IMR-90 (cell line): ENCODE measurements around the gene CDC25B. TPM values are rescaled to one million over a fixed set of nuclear protein-coding genes. Genes with fewer than 3 reads are reported as not detected.
"Not testable (repeated sequence)": the region's sequence is repeated elsewhere in the genome, so short reads cannot be mapped to it uniquely, and the experiment has no call there.

Experiments
- ATAC-seq: fragments of 200-7000 bp; cut with Tn5 transposase; 2 replicates; pipeline ENCODE4 v1.9.1; 2020; ENCODE audit warnings: low read depth, mild to moderate bottlenecking, moderate library complexity
- BruUV-seq: library from RNA; stranded (reverse); fragments of 400-500 nt; replicated peaks from 2 replicates; lab custom pipeline; 2021; lab: Mats Ljungman, UMichigan
- CTCF ChIA-PET: fragments of 300-600 bp; formaldehyde crosslinking; extraction: SDS; loops from one replicate; lab custom pipeline; 2021; ENCODE audit warnings: antibody characterized with exemption; lab: Yijun Ruan, JAX
- POLR2A ChIA-PET: fragments of 300-600 bp; sonication (Branson Sonifier 250); formaldehyde crosslinking; loops from one replicate; lab custom pipeline; 2022; ENCODE audit warnings: antibody characterized with exemption; ENCODE audit not compliant: unreplicated experiment; lab: Charles Lee
- DNase-seq: peaks from one replicate; pipeline ENCODE4 v3.0.0; 2013
- H2AFZ ChIP-seq: replicated peaks from 2 replicates; pipeline ENCODE3; 2013; ENCODE audit warnings: low read length, mild to moderate bottlenecking; ENCODE audit not compliant: poor library complexity
- H2AK5ac ChIP-seq: 2 replicates; pipeline ENCODE4 v1.6.1; 2013; ENCODE audit warnings: low read depth, low read length, inconsistent platforms
- H2AK9ac ChIP-seq: replicated peaks from 2 replicates; pipeline ENCODE3; 2013; ENCODE audit warnings: mild to moderate bottlenecking, low read depth, low read length, moderate library complexity; ENCODE audit not compliant: poor library complexity
- H2BK120ac ChIP-seq: 2 replicates; pipeline ENCODE4 v1.6.1; 2013; ENCODE audit warnings: low read depth, low read length, inconsistent platforms
- H2BK15ac ChIP-seq: 3 replicates; pipeline ENCODE4 v1.6.1; 2013; ENCODE audit warnings: low read depth, low read length, inconsistent platforms
- H2BK20ac ChIP-seq: 2 replicates; pipeline ENCODE4 v1.6.1; 2013; ENCODE audit warnings: low read depth, mild to moderate bottlenecking, inconsistent platforms, low read length, moderate library complexity
- H2BK5ac ChIP-seq: 2 replicates; pipeline ENCODE4 v1.6.1; 2013; ENCODE audit warnings: mild to moderate bottlenecking, low read depth, low read length, inconsistent platforms; ENCODE audit not compliant: poor library complexity, severe bottlenecking
- H3K14ac ChIP-seq: replicated peaks from 2 replicates; pipeline ENCODE4 v1.6.1; 2013; ENCODE audit warnings: low read depth, low read length, inconsistent platforms
- H3K18ac ChIP-seq: 2 replicates; pipeline ENCODE4 v1.6.1; 2013; ENCODE audit warnings: low read depth, low read length, control low read depth
- H3K23ac ChIP-seq: 2 replicates; pipeline ENCODE4 v1.6.1; 2013; ENCODE audit warnings: low read depth, low read length, inconsistent platforms
- H3K27ac ChIP-seq: 2 replicates; pipeline ENCODE4 v1.5.1; 2013; ENCODE audit warnings: mild to moderate bottlenecking, control low read depth, low read length; ENCODE audit not compliant: insufficient read depth
- H3K27me3 ChIP-seq: 2 replicates; pipeline ENCODE4 v1.6.1; 2013; ENCODE audit warnings: low read length; ENCODE audit not compliant: control insufficient read depth, insufficient read depth
- H3K36me3 ChIP-seq: 2 replicates; pipeline ENCODE4 v1.6.1; 2013; ENCODE audit warnings: low read length, mixed read lengths; ENCODE audit not compliant: control insufficient read depth, insufficient read depth
- H3K4ac ChIP-seq: 2 replicates; pipeline ENCODE4 v1.6.1; 2013; ENCODE audit warnings: low read depth, low read length, inconsistent platforms
- H3K4me1 ChIP-seq: 2 replicates; pipeline ENCODE4 v1.6.1; 2013; ENCODE audit warnings: low read length, mixed read lengths; ENCODE audit not compliant: control insufficient read depth, insufficient read depth
- H3K4me2 ChIP-seq: 2 replicates; pipeline ENCODE4 v1.6.1; 2013; ENCODE audit warnings: low read depth, mild to moderate bottlenecking, control low read depth, low read length, moderate library complexity
- H3K4me3 ChIP-seq: 2 replicates; pipeline ENCODE4 v1.5.1; 2013; ENCODE audit warnings: low read depth, mild to moderate bottlenecking, control low read depth, low read length, moderate library complexity; ENCODE audit not compliant: insufficient read depth
- H3K56ac ChIP-seq: 2 replicates; pipeline ENCODE4 v1.6.1; 2013; ENCODE audit warnings: low read length, inconsistent platforms; ENCODE audit not compliant: insufficient read depth; ENCODE audit errors: extremely low read depth
- H3K79me1 ChIP-seq, 2 experiments: 2 replicates each; pipeline ENCODE4 v1.6.1; 2013; ENCODE audit warnings: low read length in 2 of 2, inconsistent platforms in 1 of 2, low read depth in 1 of 2
- H3K9ac ChIP-seq: 2 replicates; pipeline ENCODE4 v1.6.1; 2013; ENCODE audit warnings: low read depth, low read length, control low read depth
- H3K9me1 ChIP-seq: 2 replicates; pipeline ENCODE4 v1.6.1; 2013; ENCODE audit warnings: low read length, inconsistent platforms; ENCODE audit not compliant: insufficient read depth
- H3K9me3 ChIP-seq: 2 replicates; pipeline ENCODE4 v1.6.1; 2013; ENCODE audit warnings: low read length; ENCODE audit not compliant: control insufficient read depth, insufficient read depth
- H4K20me1 ChIP-seq: 2 replicates; pipeline ENCODE4 v1.6.1; 2013; ENCODE audit warnings: low read length, inconsistent platforms; ENCODE audit not compliant: insufficient read depth
- H4K5ac ChIP-seq: 2 replicates; pipeline ENCODE4 v1.6.1; 2013; ENCODE audit warnings: mild to moderate bottlenecking, low read depth, low read length, control low read depth
- H4K8ac ChIP-seq, 2 experiments: 2 replicates each; pipeline ENCODE4 v1.6.1; 2013; ENCODE audit warnings: low read depth in 2 of 2, low read length in 2 of 2, control low read depth in 1 of 2, inconsistent platforms in 1 of 2
- H4K91ac ChIP-seq: 2 replicates; pipeline ENCODE4 v1.6.1; 2013; ENCODE audit warnings: low read depth, low read length, inconsistent platforms; ENCODE audit not compliant: insufficient read depth
- WGBS, 2 experiments: methylation state at CpG; one replicate each; pipeline versions ENCODE4 v1.1.5 to v1.1.7; 2013; ENCODE audit warnings: missing lambda C conversion rate in 2 of 2; ENCODE audit not compliant: insufficient read length in 1 of 2; ENCODE audit errors: extremely low coverage in 2 of 2; 5-methylcytosine and 5-hydroxymethylcytosine counted together
- dilution Hi-C: fragments of 300-500 bp; cut with HindIII; formaldehyde crosslinking; loops from one replicate; pipeline ENCODE4 v1.14.3; 2018; ENCODE audit warnings: low sequenced_read_pairs; ENCODE audit not compliant: unreplicated experiment
- in situ Hi-C: fragments of 300-500 bp; cut with MboI; formaldehyde crosslinking; loops from 3 replicates; pipeline ENCODE4 v1.14.3; 2019; ENCODE audit warnings: low sequenced_read_pairs, inconsistent platforms, mixed read lengths
- intact Hi-C: fragments of 100-400 bp; cut with micrococcal nuclease; formaldehyde crosslinking; loops from 2 replicates; pipeline ENCODE4 v1.10.0; 2022
- polyA plus RNA-seq, 3 experiments: library from polyadenylated mRNA; depleted of rRNA; stranded (reverse); fragments of >200 nt; gene quantifications; 2 replicates each; pipeline ENCODE4 v1.2.3, GENCODE V29; 2012; ENCODE audit warnings: low replicate concordance in 1 of 3
- total RNA-seq: library from RNA; depleted of rRNA; stranded (reverse); fragments of >200 nt; gene quantifications from 2 replicates; pipeline ENCODE4 v1.2.3, GENCODE V29; 2012

CDC25B gene
- total and polyA plus RNA-seq, 2 of the 4 experiments (the other 2 are of a cell fraction), result 14.5 to 50.5 TPM

DNA sequence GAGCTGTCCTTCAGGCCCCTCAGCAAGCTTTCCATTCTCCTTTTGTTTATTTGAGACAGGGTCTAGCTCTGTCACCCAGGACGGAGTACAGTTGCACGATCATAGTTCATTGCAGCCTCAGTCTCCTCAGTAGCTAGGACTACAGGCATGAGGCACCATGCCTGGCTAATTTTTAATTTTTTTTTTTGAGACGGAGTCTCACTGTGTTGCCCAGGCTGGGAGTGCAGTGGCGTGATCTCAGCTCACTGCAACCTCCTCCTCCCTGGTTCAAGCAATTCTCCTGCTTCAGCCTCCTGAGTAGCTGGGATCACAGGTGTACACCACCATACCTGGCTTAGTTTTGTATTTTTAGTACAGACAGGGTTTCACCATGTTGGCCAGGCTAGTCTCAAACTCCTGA is 6.9 kb upstream of the CDC25B start:
- H2BK120ac ChIP-seq, H2AK9ac ChIP-seq, H3K18ac ChIP-seq, ATAC-seq, H3K4ac ChIP-seq, BruUV-seq, H3K23ac ChIP-seq, H2BK5ac ChIP-seq, H4K5ac ChIP-seq, H3K14ac ChIP-seq, dilution Hi-C loops, H3K9me3 ChIP-seq, H3K9ac ChIP-seq, H3K27me3 ChIP-seq, H3K4me3 ChIP-seq, H4K91ac ChIP-seq, H3K27ac ChIP-seq, H2BK15ac ChIP-seq, H3K56ac ChIP-seq, H2AFZ ChIP-seq, H3K4me2 ChIP-seq, DNase-seq, H2BK20ac ChIP-seq, H3K36me3 ChIP-seq, H2AK5ac ChIP-seq: not testable (repeated sequence)
- POLR2A ChIA-PET, result interaction anchor here (0.7 kb wide), 1 partner anchor 90 kb away, joined by 5 read pairs; no protein-coding TSS in a partner anchor
- H4K8ac ChIP-seq, result 0 out of 4 replicates have a peak overlapping the region, but pooled peaks of 1 of the 2 experiments have one; percentile 7
- H3K79me1 ChIP-seq, result peaks cover 5 to 18% of the 10 kb centered on the region in 2 experiments; a peak in 3 of 4 replicates
- intact Hi-C loops (loop anchor here (5.0 kb wide), 1 partner anchor 227 kb away; no protein-coding TSS in a partner anchor), in situ Hi-C loops (loop anchor here (10.0 kb wide), 1 partner anchor 296 kb away; no protein-coding TSS in a partner anchor)
- peaks cover 12% of the 10 kb centered on the region for H3K9me1 ChIP-seq
- peaks cover 19% of the 10 kb centered on the region for H4K20me1 ChIP-seq
- H3K4me1 ChIP-seq, result peaks cover 15% of the 10 kb centered on the region
- 81% methylated on average over 2 of the region's 4 CpGs; no CpG with 5 or more reads in 1 of the 2 experiments for WGBS, 2 experiments
- CTCF ChIA-PET, result interaction anchor here (1.4 kb wide), 1 partner anchor 29 kb away, joined by 4 read pairs; no protein-coding TSS in a partner anchor

DNA sequence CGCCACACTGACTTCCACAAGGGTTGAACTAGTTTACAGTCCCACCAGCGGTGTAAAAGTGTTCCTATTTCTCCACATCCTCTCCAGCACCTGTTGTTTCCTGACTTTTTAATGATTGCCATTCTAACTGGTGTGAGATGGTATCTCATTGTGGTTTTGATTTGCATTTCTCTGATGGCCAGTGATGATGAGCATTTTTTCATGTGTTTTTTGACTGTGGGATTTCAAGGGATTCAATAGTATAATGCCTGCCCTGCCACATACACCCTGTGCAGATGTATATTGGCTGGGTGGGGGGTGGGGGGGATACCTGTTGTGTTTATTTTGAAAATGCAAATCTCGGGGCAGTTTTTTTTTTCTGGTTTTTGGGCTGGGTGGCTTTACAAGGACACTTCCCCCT is 1.9 kb upstream of the CDC25B start:
- H4K8ac ChIP-seq, BruUV-seq, H3K56ac ChIP-seq, H3K4me3 ChIP-seq, H3K14ac ChIP-seq, ATAC-seq, H3K4ac ChIP-seq, POLR2A ChIA-PET, H3K9ac ChIP-seq, H3K27ac ChIP-seq, H3K4me2 ChIP-seq, H3K9me3 ChIP-seq, H3K9me1 ChIP-seq, dilution Hi-C loops, DNase-seq, H2AK5ac ChIP-seq, in situ Hi-C loops, CTCF ChIA-PET, H2BK5ac ChIP-seq, intact Hi-C loops, H4K5ac ChIP-seq, H3K23ac ChIP-seq, H4K91ac ChIP-seq, H2BK120ac ChIP-seq, H3K36me3 ChIP-seq, H4K20me1 ChIP-seq, H3K27me3 ChIP-seq, H2AK9ac ChIP-seq, H2BK20ac ChIP-seq, H2AFZ ChIP-seq, H2BK15ac ChIP-seq, H3K18ac ChIP-seq: not testable (repeated sequence)
- Histone ChIP-seq H3K4me1 (peaks cover 19% of the 10 kb centered on the region), H3K79me1 (peaks cover 26 to 38% of the 10 kb centered on the region in 2 experiments)
- WGBS, 2 experiments, result no CpG with 5 or more reads among the region's 3 CpGs
